HepG2 (cell line): ENCODE results near the gene AFF4. TPM values are rescaled to one million over a fixed set of nuclear protein-coding genes. Genes with fewer than 3 reads are reported as not detected.

Experiments used
- ATAC-seq: fragments of 200-7000 bp; cut with Tn5 transposase; 3 replicates; pipeline ENCODE4 v1.9.1; 2020; ENCODE audit warnings: mild to moderate bottlenecking, moderate library complexity
- BruUV-seq: library from RNA; stranded (reverse); fragments of 400-500 nt; replicated peaks from 2 replicates; lab custom pipeline; 2021; lab: Mats Ljungman, UMichigan
- CTCF ChIA-PET: fragments of 300-600 bp; formaldehyde crosslinking; extraction: SDS; loops from one replicate; lab custom pipeline; 2021; ENCODE audit warnings: low total read pairs, inconsistent platforms, low intra/inter-chr PET ratio; lab: Yijun Ruan, JAX
- POLR2A ChIA-PET: fragments of 350-600 bp; sonication (Branson Sonifier 250); formaldehyde crosslinking; loops from one replicate; lab custom pipeline; 2020; ENCODE audit warnings: antibody characterized with exemption, inconsistent platforms; lab: Yijun Ruan, JAX
- DNase-seq: peaks from one replicate; pipeline ENCODE4 v3.0.0-alpha.2; 2015; ENCODE audit warnings: low spot score
- FAIRE-seq: peaks from 3 replicates; lab custom pipeline; 2011; peaks lifted over from hg19 to GRCh38; lab: Jason Lieb, UNC
- H2AFZ ChIP-seq: one replicate; pipeline ENCODE4 v1.6.1; 2011; ENCODE audit warnings: low read length, inconsistent platforms
- H3K27ac ChIP-seq: fragments of 300-600 bp; 3 replicates; pipeline ENCODE4 v1.8.0; 2011; ENCODE audit warnings: mixed run types, mild to moderate bottlenecking, mixed read lengths, low read length, inconsistent platforms; ENCODE audit not compliant: insufficient read depth; ENCODE audit errors: extremely low read length
- H3K27me3 ChIP-seq, 2 experiments: fragments of 200-600 bp in 1 of 2; 2 replicates in 1 of 2; 3 replicates in 1 of 2; pipeline versions ENCODE4 v1.6.0 to v1.8.0; 2011; ENCODE audit warnings: low read length in 2 of 2, mild to moderate bottlenecking in 2 of 2, moderate library complexity in 2 of 2, inconsistent platforms in 1 of 2; ENCODE audit not compliant: insufficient read depth in 2 of 2, control insufficient read depth in 1 of 2
- H3K36me3 ChIP-seq, 2 experiments: fragments of 200-600 bp in 1 of 2; replicated peaks in 1 of 2; 2 replicates in 1 of 2; 3 replicates in 1 of 2; pipeline versions ENCODE4 v1.5.1 to v1.8.0; 2011; ENCODE audit warnings: low read length in 2 of 2, inconsistent platforms in 1 of 2; ENCODE audit not compliant: insufficient read depth in 2 of 2, control insufficient read depth in 1 of 2
- H3K4me1 ChIP-seq: 2 replicates; pipeline ENCODE4 v1.5.1; 2012; ENCODE audit warnings: low read length, inconsistent platforms; ENCODE audit not compliant: insufficient read depth
- H3K4me2 ChIP-seq: 2 replicates; pipeline ENCODE4 v1.6.0; 2011; ENCODE audit warnings: low read depth, low read length, inconsistent platforms
- H3K4me3 ChIP-seq, 3 experiments: fragments of 200-600 bp in 1 of 3; sonication (generic), shearing (Covaris generic) in 1 of 3; replicated peaks in 1 of 3; 2 replicates each; pipeline ENCODE4 v1.5.1; 2011 to 2016; ENCODE audit warnings: low read length in 3 of 3, inconsistent platforms in 2 of 3, low read depth in 2 of 3, mild to moderate bottlenecking in 2 of 3, control low read depth in 1 of 3, mixed read lengths in 1 of 3; ENCODE audit not compliant: insufficient read depth in 1 of 3
- H3K79me2 ChIP-seq: one replicate; pipeline ENCODE4 v1.6.1; 2011; ENCODE audit warnings: low read length, inconsistent platforms; ENCODE audit not compliant: insufficient read depth
- H3K9ac ChIP-seq: 2 replicates; pipeline ENCODE4 v1.6.0; 2011; ENCODE audit warnings: mild to moderate bottlenecking, low read depth, low read length, inconsistent platforms; ENCODE audit not compliant: insufficient read depth
- H3K9me3 ChIP-seq: 2 replicates; pipeline ENCODE4 v1.5.1; 2012; ENCODE audit warnings: mild to moderate bottlenecking, low read length
- H4K20me1 ChIP-seq: 2 replicates; pipeline ENCODE4 v1.6.0; 2011; ENCODE audit warnings: inconsistent platforms, mild to moderate bottlenecking, low read length, moderate library complexity; ENCODE audit not compliant: insufficient read depth
- HIVEP1 ChIP-seq: sonication (generic); formaldehyde crosslinking; IDR thresholded peaks from 2 replicates; pipeline ENCODE4 v1.4.0; 2020; ENCODE audit warnings: mild to moderate bottlenecking, missing genetic modification reagents
- KDM5A ChIP-seq: fragments of 200-600 bp; sonication (generic); IDR thresholded peaks from 2 replicates; pipeline ENCODE4 v1.7.0; 2018; ENCODE audit warnings: antibody characterized with exemption, mild to moderate bottlenecking, low read length, borderline replicate concordance
- SNRNP70 ChIP-seq: fragments of 200-400 bp; formaldehyde crosslinking; IDR thresholded peaks from 2 replicates; pipeline ENCODE4 v1.6.1; 2017; ENCODE audit warnings: mild to moderate bottlenecking, low read depth, low read length, moderate library complexity
- ZFY ChIP-seq: sonication (generic); formaldehyde crosslinking; IDR thresholded peaks from 2 replicates; pipeline ENCODE4 v1.4.0; 2020; ENCODE audit warnings: missing genetic modification reagents
- ZNF160 ChIP-seq: sonication (generic); formaldehyde crosslinking; IDR thresholded peaks from 2 replicates; pipeline ENCODE4 v1.8.0; 2022; ENCODE audit warnings: mild to moderate bottlenecking, inconsistent platforms, missing genetic modification reagents
- ZNF335 ChIP-seq: sonication (generic); formaldehyde crosslinking; IDR thresholded peaks from 2 replicates; pipeline ENCODE4 v1.4.0; 2020; ENCODE audit warnings: missing genetic modification reagents
- ZNF572 ChIP-seq: sonication (generic); formaldehyde crosslinking; IDR thresholded peaks from 2 replicates; pipeline ENCODE4 v1.5.1; 2020; ENCODE audit warnings: mild to moderate bottlenecking, missing genetic modification reagents
- ZNF609 ChIP-seq: sonication (generic); formaldehyde crosslinking; IDR thresholded peaks from 2 replicates; pipeline ENCODE4 v1.4.0; 2020; ENCODE audit warnings: mild to moderate bottlenecking, missing genetic modification reagents, borderline replicate concordance
- ZNF703 ChIP-seq: sonication (generic); formaldehyde crosslinking; IDR thresholded peaks from 2 replicates; pipeline ENCODE4 v1.5.1; 2020; ENCODE audit warnings: missing genetic modification reagents, mild to moderate bottlenecking, moderate library complexity, borderline replicate concordance
- WGBS: methylation state at CpG from one replicate; pipeline ENCODE4 v1.1.6; 2017; ENCODE audit warnings: low lambda C conversion rate; 5-methylcytosine and 5-hydroxymethylcytosine counted together
- in situ Hi-C: cut with HindIII; loops from 2 replicates; pipeline ENCODE4 v1.10.0; 2017; ENCODE audit warnings: low pct_unique_long_range_greater_than_20kb; ENCODE audit not compliant: extremely low pct_ligation_motif_present
- intact Hi-C: fragments of 100-400 bp; cut with micrococcal nuclease; formaldehyde crosslinking; loops from one replicate; pipeline ENCODE4 v1.10.0; 2022; ENCODE audit not compliant: unreplicated experiment
- polyA plus RNA-seq, 8 experiments: library from polyadenylated mRNA; depleted of rRNA in 3 of 8; stranded (reverse) in 7 of 8; unstranded in 1 of 8; fragments of >200 nt; fragmentation: Illumina TruSeq in 4 of 8; extraction: Trizol in 4 of 8; gene quantifications; 2 replicates each; pipeline versions ENCODE4 v1.2.1 to v1.2.3, GENCODE V29; 2011 to 2016; ENCODE audit warnings: low read depth in 4 of 8, missing spikeins in 1 of 8, mixed read lengths in 1 of 8; ENCODE audit not compliant: insufficient read depth in 1 of 8
- total RNA-seq, 5 experiments: library from RNA; depleted of rRNA; stranded (reverse); fragments of >200 nt; fragmentation: Illumina TruSeq; extraction: Trizol; gene quantifications; 2 replicates each; pipeline ENCODE4 v1.2.3, GENCODE V29; 2016; ENCODE audit warnings: low read depth in 1 of 5
- TF ChIP-seq, protein P1 (sequence below): IDR thresholded peaks from 2 replicates; pipeline ENCODE4 v1.6.1; 2016; ENCODE audit warnings: missing compliant biosample characterization, missing genetic modification reagents, borderline replicate concordance
- TF ChIP-seq, protein P2 (sequence below): sonication (generic); formaldehyde crosslinking; IDR thresholded peaks from 2 replicates; pipeline ENCODE4 v1.5.0; 2020; ENCODE audit warnings: mild to moderate bottlenecking, missing genetic modification reagents, borderline replicate concordance

The AFF4 gene
- total and polyA plus RNA-seq, 2 of the 13 experiments (the other 11 are each of a cell fraction or from before 2014, with no cell fraction given) = 22.1 to 25.5 TPM

DNA sequence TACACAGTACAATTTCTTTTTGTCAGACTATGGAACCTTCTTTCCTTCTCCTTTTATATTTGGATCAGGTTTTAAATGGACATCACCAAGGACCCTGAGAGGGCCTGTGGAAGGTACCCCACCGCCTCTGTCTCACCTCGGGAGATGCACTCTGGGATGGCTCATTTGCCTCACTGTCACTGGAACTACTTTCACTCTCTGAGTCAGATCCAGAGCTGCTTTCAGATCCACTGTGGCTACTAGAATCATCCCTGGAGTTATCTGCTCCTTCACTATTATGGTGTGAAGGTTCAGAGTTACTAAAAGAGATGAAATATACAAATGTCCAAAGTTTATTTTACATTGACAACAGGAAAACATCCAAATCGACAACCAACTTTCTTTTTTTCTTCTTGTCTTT lies 65.3 kb downstream of the AFF4 start (continued):
- TF ChIP-seq ZNF609 (no peak), ZNF572 (CRISPR knock-in tag) (no peak)

DNA sequence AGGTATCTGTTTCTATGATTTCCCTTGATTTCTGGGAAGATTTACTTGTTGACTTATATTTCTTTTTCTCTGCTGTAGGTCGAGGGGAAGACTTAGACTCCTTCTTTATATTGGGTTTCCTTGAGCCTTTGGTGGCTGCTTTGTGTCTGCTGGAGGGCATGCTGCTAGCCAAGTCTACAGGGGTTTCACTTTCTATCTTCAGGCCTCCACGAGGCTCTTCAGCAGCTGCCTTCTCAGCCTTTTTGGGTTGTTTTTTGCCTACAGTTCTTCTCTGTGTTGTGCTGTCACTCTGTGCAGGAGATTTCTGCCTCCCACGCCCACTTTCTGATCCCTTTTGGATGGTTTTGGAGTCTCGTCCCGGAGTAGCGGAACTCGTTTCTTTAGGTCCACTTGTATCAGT lies 66.7 kb downstream of the AFF4 start:
- H3K27ac ChIP-seq = no peak overlapping the region
- peaks cover 18 to 80% of the 10 kb centered on the region in 2 experiments for H3K36me3 ChIP-seq
- no peaks in the 10 kb centered on the region for H4K20me1 ChIP-seq
- H3K9me3 ChIP-seq = no peaks in the 10 kb centered on the region
- no peak overlapping the region for H3K4me2 ChIP-seq
- no peak overlapping the region for H3K4me3 ChIP-seq
- 95% methylated on average over 7 of the region's 7 CpGs for WGBS
- FAIRE-seq = no peak
- TSS peak; percentile 37 for BruUV-seq
- in situ Hi-C loops = no loop called here
- H3K9ac ChIP-seq = no peak overlapping the region
- no peak overlapping the region for H2AFZ ChIP-seq
- no peak; the same call in 2 of the 3 replicates for ATAC-seq
- H3K4me1 ChIP-seq = no peaks in the 10 kb centered on the region
- intact Hi-C loops = no loop called here
- no peaks in the 10 kb centered on the region for H3K27me3 ChIP-seq
- CTCF ChIA-PET = no interaction called here
- DNase-seq = no peak
- POLR2A ChIA-PET = no interaction called here
- no peaks in the 10 kb centered on the region for H3K79me2 ChIP-seq
- TF ChIP-seq SNRNP70 = no peak
- TF ChIP-seq, protein P1, sequence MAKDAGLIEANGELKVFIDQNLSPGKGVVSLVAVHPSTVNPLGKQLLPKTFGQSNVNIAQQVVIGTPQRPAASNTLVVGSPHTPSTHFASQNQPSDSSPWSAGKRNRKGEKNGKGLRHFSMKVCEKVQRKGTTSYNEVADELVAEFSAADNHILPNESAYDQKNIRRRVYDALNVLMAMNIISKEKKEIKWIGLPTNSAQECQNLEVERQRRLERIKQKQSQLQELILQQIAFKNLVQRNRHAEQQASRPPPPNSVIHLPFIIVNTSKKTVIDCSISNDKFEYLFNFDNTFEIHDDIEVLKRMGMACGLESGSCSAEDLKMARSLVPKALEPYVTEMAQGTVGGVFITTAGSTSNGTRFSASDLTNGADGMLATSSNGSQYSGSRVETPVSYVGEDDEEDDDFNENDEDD = no peak
- TF ChIP-seq ZNF703 (CRISPR knock-in tag) = no peak
- TF ChIP-seq ZNF335 (CRISPR knock-in tag) = no peak
- no peak for TF ChIP-seq HIVEP1 (CRISPR knock-in tag)
- no peak for TF ChIP-seq KDM5A
- TF ChIP-seq ZFY (CRISPR knock-in tag) = no peak
- TF ChIP-seq ZNF160 (CRISPR knock-in tag) = no peak
- TF ChIP-seq, protein P2, sequence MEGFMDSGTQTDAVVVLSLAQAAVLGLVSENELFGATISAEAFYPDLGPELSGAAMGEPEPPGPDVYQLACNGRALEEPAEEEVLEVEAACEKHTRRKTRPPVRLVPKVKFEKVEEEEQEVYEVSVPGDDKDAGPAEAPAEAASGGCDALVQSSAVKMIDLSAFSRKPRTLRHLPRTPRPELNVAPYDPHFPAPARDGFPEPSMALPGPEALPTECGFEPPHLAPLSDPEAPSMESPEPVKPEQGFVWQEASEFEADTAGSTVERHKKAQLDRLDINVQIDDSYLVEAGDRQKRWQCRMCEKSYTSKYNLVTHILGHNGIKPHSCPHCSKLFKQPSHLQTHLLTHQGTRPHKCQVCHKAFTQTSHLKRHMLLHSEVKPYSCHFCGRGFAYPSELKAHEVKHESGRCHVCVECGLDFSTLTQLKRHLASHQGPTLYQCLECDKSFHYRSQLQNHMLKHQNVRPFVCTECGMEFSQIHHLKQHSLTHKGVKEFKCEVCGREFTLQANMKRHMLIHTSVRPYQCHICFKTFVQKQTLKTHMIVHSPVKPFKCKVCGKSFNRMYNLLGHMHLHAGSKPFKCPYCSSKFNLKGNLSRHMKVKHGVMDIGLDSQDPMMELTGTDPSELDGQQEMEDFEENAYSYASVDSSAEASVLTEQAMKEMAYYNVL (CRISPR knock-in tag) = no peak
